Medulla oblongata (tissue), 1 donor: Measurements from ENCODE around the gene AFF1.
"Not testable (repeated sequence)": the region's sequence is repeated elsewhere in the genome, so short reads cannot be mapped to it uniquely, and the experiment has no call there.

Experiments
- DNase-seq: peaks from one replicate; pipeline ENCODE4 v3.0.0-alpha.2; 2015; ENCODE audit errors: extremely low spot score

The AFF1 gene

GRCh38 chr4:86980230-86980629 is 45.4 kb downstream of the AFF1 start:
- no peak for DNase-seq

- DNase-seq, result no peak
Observed at GRCh38 chr4:86981789-86982188, 47.0 kb downstream of the AFF1 start.

- not testable (repeated sequence) for DNase-seq
Observed at GRCh38 chr4:86985852-86986251, 51.0 kb downstream of the AFF1 start.

GRCh38 chr4:86989658-86990057 is 54.8 kb downstream of the AFF1 start:
- DNase-seq, result not testable (repeated sequence)

GRCh38 chr4:86990510-86990909 is 55.7 kb downstream of the AFF1 start:
- no peak for DNase-seq

GRCh38 chr4:86991994-86992393 is 57.2 kb downstream of the AFF1 start:
- no peak for DNase-seq

GRCh38 chr4:86993909-86994681 is 59.3 kb downstream of the AFF1 start:
- no peak for DNase-seq

GRCh38 chr4:86994686-86995085 is 59.9 kb downstream of the AFF1 start:
- DNase-seq, result no peak

- not testable (repeated sequence) for DNase-seq
Observed at GRCh38 chr4:86996510-86996909, 61.7 kb downstream of the AFF1 start.

- no peak for DNase-seq
Observed at GRCh38 chr4:86999136-86999643, 64.4 kb downstream of the AFF1 start.

GRCh38 chr4:87002682-87003043 is 67.9 kb downstream of the AFF1 start:
- DNase-seq, result no peak

GRCh38 chr4:87003266-87003665 is 68.5 kb downstream of the AFF1 start:
- no peak for DNase-seq

GRCh38 chr4:87005369-87005689 is 70.5 kb downstream of the AFF1 start:
- no peak for DNase-seq

GRCh38 chr4:87005690-87006425 is 71.0 kb downstream of the AFF1 start:
- peak; percentile 77 for DNase-seq

- no peak for DNase-seq
Observed at GRCh38 chr4:87006426-87006675, 71.5 kb downstream of the AFF1 start.

GRCh38 chr4:87006676-87007527 is 72.1 kb downstream of the AFF1 start:
- DNase-seq, result peak; percentile 95

- peak; percentile 87 for DNase-seq
Observed at GRCh38 chr4:87007528-87008446, 73.0 kb downstream of the AFF1 start.

GRCh38 chr4:87009095-87009648 is 74.4 kb downstream of the AFF1 start:
- DNase-seq, result peak; percentile 43

GRCh38 chr4:87010192-87010591 is 75.4 kb downstream of the AFF1 start:
- no peak for DNase-seq

GRCh38 chr4:87011340-87012034 is 76.7 kb downstream of the AFF1 start:
- DNase-seq, result no peak
